HuH-7 (cell line): ENCODE measurements around the gene PACSIN3.
"Not testable (repeated sequence)": the region's sequence is repeated elsewhere in the genome, so short reads cannot be mapped to it uniquely, and the experiment has no call there.

Experiments
- DNase-seq: peaks from one replicate; pipeline ENCODE4 v3.0.0; 2011; ENCODE audit warnings: low spot score

Gene PACSIN3

DNA sequence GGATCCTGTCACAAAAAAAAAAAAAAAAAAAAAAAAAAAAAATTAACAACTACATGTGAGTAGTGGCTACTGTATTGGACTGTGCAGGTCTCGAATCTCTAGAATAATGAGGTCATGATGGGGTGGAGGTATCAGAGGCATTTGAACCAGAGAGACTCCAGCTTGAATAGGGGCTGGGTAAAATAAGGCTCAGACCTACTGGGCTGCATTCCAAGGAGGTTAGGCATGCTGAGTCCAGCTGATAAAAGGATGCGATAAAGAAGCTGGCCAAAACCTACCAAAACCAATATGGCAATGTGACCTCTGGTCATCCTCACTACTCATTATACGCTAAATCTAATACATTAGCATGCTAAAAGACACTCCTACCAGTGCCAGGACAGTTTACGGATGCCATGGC is 5.9 kb upstream of the PACSIN3 start:
- DNase-seq, result no peak

DNA sequence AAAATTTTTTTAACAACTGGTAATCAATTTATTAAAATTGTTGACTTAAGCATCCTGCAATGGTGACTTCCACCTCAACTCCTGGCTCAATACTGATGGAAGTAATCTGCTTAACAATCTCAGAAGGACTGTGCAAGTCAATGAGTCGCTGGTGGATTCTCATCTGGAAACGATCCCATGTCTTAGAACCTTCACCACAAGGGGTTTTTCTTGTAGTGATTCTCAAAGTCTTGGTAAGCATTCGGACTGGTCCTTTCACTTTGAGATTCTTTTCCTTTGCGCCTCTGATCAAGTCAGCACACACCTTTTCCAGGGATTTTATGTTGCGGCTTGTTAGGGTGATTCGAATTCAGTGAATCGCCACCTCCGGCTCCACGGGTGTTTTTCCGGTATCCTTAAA is 4.9 kb upstream of the PACSIN3 start:
- DNase-seq, result not testable (repeated sequence)

- DNase-seq, result peak; percentile 71
Measured at GRCh38 chr11:47189100-47189834, 3.0 kb upstream of the PACSIN3 start.

DNA sequence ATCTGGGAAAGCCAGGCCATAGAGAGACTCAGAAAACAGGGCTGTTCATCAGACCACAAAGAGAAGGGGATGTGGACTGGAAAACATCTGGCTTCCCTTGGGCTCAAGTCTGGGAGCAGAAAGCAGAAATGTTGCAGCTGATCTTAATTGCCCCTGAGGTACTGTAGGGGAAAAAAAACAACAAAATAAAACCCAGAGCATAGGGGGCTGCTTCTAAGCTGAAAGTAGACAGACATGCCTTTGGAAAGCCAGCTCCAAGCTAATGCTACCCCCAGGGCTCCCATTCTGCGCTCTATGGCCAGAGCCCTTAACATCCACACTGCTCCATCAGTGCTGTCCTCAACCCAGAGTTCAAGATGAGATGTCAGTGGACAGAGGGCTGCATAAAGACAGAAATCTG is 2.0 kb upstream of the PACSIN3 start:
- DNase-seq, result no peak

GRCh38 chr11:47187723-47188122 is 1.5 kb upstream of the PACSIN3 start:
- peak; percentile 77 for DNase-seq

DNA sequence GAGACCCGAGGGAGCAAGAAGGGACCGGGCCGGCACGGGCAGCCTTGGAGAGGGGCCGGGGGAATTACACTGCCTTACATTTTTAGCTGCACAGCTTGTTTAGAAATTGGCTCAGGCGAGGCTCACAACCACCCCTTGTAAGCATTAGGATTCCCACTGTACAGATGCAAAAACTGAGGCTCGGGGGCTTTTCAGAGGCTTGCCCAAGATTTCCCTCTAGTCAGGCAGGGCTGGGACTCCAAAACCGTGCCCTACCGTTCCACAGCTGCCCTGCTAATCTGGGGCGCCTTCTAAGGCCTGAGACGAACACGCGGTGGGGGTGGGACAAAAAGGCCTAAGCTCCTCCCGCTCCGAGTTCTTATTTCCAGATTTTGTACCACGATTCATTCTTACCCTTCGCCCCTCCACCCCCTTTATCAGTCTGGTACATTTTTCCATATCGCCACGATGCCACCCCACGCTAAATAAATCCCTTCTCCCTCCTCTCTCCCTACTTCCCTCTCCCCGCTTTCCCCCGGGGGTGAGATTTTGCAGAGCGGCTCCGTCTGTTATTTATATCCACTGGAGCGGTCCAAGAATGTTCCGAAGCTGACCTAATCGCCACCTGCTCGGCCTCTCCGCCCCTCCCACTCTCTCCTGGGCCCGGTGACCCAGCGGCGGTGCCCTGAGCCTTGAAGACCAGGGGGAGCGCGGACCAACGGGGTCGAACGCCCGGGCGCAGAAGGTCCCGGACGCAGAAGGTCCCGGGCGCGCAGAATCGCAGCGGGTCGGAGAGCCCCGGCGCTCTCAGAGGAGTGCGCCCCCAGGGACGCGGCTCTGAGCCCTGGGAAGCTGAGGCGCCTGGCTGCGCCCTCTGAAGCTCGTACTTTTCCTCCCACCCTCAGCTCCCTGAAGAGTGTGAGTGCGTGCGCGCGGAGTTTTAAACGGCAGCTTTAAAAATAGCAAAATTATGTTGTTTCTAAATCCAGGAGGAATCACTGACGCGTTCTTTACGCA is 764 bp upstream of the PACSIN3 start:
- peak; percentile 66 for DNase-seq

- DNase-seq, result peak; percentile 57
Measured at GRCh38 chr11:47185305-47186075, 744 bp downstream of the PACSIN3 start.

DNA sequence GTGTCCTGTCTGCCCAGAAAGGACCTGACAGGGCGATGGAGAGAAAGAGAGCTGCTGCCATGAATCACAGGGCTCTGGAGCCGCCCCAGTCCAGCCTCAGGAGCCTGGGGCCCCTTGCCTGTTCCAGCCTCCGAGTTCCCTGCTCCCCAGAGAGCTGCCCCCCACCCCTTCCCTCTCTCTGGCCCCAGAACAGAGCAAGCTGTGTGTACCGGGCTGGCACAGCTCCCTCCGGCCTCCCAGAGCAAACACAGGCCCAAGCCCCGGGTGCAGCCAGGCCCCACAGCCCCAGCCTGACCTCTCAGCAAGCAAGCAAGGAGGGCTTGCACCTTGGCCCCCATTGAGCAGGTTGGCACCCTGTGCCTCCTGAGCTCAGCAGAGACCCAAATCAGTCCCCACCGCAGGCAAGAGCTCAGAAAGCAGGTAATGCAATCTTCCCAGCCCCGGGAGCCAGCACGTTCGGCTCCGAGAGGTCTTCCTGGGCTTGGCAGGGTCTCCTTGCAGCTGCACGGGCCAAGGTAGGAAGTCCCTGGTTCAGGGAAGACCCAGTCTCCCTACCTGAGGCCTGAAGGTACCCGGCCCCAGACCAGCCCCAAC is 1.4 kb downstream of the PACSIN3 start:
- peak; percentile 61 for DNase-seq

DNA sequence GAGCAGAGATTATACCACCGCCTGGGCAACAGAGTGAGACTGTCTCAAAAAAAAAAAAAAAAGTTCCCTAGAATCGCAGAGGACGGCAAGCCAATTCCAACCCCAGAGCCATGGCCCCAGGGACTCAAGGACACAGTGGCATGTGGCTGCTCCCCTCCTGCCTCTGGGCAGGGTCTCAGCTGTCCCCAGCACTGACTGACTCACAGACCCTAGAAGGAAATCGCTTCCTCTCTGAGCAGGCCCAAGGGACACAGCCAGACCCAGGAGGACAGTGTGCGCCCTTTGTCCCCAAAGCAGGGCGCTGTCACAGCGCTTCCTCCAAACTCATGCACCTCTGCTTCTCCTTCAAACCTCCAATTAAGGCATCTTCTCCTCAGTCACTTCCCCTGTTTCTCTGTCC is 2.3 kb downstream of the PACSIN3 start:
- no peak for DNase-seq

GRCh38 chr11:47183031-47183856 is 3.0 kb downstream of the PACSIN3 start:
- no peak for DNase-seq

DNA sequence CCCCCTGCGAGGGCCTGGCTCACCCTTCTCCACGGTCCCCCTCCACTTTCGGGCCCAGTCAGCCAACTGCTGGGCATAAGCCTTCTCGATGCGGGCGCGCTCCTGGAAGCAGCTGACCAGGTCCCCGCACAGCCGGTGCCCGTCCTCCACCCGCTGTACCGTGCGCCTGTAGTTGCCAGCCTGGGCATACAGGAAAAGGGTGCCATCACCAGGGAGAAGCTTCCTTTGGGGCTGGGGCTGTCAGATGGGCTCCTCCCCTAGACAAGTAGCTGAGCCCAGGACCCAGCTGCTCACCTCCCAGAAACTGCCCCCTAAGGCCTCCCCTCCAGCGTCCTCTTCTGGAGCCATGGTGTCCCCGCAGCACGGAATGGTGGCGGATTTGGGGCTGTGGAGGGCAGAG is 3.9 kb downstream of the PACSIN3 start:
- no peak for DNase-seq

GRCh38 chr11:47181271-47181670 is 5.0 kb downstream of the PACSIN3 start:
- no peak for DNase-seq

- no peak for DNase-seq
Measured at GRCh38 chr11:47180006-47180787, 6.0 kb downstream of the PACSIN3 start.

- DNase-seq, result peak; percentile 89
Measured at GRCh38 chr11:47179655-47179991, 6.6 kb downstream of the PACSIN3 start.

- no peak for DNase-seq
Measured at GRCh38 chr11:47178737-47179654, 7.2 kb downstream of the PACSIN3 start.

DNA sequence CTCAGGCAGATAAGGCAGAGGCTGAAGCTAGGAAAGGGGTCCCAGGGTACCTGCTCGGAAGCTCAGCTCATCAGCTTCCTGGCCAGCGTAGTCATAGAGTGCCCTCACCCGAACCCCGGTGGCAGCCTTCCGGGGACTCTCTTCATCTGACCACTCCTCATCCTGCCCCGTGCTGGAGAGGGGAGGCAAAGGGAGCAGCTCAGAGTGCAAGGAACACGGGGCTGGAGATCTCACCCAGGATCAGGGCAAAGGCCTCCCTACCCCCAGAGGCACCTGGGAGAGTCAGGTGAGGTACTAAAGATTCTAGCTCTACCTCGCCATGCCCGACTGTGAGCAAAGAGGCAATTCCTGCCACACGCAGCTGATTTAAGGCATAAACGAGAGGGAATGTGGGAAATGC is 7.9 kb downstream of the PACSIN3 start:
- no peak for DNase-seq

DNA sequence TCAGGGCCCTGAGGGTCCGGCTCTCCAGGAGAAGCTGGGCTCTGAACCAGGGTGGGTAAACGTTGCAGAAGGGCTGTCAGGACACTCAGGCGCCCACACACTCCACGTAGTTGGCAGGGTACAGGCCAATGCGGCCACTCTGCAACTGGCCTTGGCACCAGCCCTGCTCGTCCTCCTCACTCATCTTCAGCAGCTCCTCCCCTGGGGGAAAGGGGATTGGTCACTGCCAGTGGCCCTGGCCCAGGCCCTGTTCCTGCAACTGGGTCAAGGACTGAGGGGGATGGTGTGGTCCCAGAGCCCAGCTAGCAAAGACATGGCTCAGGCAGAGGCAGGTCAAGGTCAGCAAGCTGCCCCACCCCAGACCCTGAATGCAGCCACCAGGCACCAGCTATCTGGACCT is 8.4 kb downstream of the PACSIN3 start:
- no peak for DNase-seq

DNA sequence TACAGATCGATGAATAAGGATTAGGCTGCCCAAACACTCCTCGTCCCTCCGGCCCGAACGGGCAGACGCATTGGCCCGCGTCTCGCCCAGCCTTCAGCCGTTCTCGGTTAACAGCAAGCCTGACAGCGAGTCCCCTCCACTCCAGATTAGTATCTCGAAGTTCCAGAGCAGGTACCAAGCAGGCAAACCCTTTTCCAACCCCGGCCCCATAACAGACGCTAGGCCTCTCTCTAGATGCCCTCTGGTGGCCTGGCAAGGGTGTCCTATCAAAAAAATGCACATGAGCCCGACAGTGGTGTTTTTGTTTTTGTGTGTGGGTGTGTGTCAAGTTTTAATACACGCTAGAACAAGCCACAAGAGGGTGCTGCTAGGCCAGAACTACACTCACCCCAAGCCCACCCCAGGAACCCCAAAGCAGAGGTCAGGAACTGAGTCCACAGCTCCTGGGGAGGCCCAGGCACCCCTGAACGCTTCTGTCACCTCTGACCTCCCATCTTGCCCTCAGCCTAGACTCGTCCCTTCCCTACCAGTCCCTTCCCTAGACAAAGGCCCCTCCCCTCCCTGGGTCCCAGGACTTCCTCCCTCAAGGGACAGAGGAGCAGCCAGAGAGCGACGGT is 8.9 kb downstream of the PACSIN3 start:
- DNase-seq, result peak; percentile 71
